Measurements from ENCODE around the gene PTPRD. TPM values are rescaled to one million over a fixed set of nuclear protein-coding genes. Genes with fewer than 3 reads are reported as not detected.

The PTPRD gene
- total and polyA plus RNA-seq, 2 donors: 2.2 to 13.5 TPM

GRCh38 chr9:10008101-10008799 is 604.6 kb downstream of the PTPRD start:
- 0% methylated on average over 1 of the region's 1 CpG for WGBS
- no peak for DNase-seq (ENCODE audit: low read depth in 6 of 9, low spot score in 9 of 9)
- H3K27me3 ChIP-seq (ENCODE audit: control insufficient read depth in 2 of 2, insufficient read depth in 1 of 2, low read length in 1 of 2): no peaks in the 10 kb centered on the region
- no peaks in the 10 kb centered on the region for H3K36me3 ChIP-seq (ENCODE audit: control insufficient read depth in 2 of 2, insufficient read depth in 2 of 2, low read length in 1 of 2)
- no peaks in the 10 kb centered on the region for H3K9me3 ChIP-seq (ENCODE audit: control insufficient read depth in 2 of 2, insufficient read depth in 1 of 2, low read length in 1 of 2)
- H3K4me3 ChIP-seq (ENCODE audit: low read length in 2 of 2): no peak overlapping the region
- no peaks in the 10 kb centered on the region for H3K4me1 ChIP-seq (ENCODE audit: control insufficient read depth in 2 of 2, insufficient read depth in 2 of 2, low read length in 2 of 2)
- H3K27ac ChIP-seq (ENCODE audit: low read depth in 1 of 2, low read length in 1 of 2): no peak overlapping the region

GRCh38 chr9:10007356-10007755 is 605.4 kb downstream of the PTPRD start:
- Histone ChIP-seq H3K4me3 (ENCODE audit: low read length in 2 of 2) (no peak overlapping the region), H3K36me3 (ENCODE audit: control insufficient read depth in 2 of 2, insufficient read depth in 2 of 2, low read length in 1 of 2) (no peaks in the 10 kb centered on the region), H3K27me3 (ENCODE audit: control insufficient read depth in 2 of 2, insufficient read depth in 1 of 2, low read length in 1 of 2) (no peaks in the 10 kb centered on the region), H3K4me1 (ENCODE audit: control insufficient read depth in 2 of 2, insufficient read depth in 2 of 2, low read length in 2 of 2) (no peaks in the 10 kb centered on the region), H3K27ac (ENCODE audit: low read depth in 1 of 2, low read length in 1 of 2) (no peak overlapping the region), H3K9me3 (ENCODE audit: control insufficient read depth in 2 of 2, insufficient read depth in 1 of 2, low read length in 1 of 2) (no peaks in the 10 kb centered on the region)
- WGBS: 95% methylated on average over 5 of the region's 5 CpGs
- no peak for DNase-seq (ENCODE audit: low read depth in 6 of 9, low spot score in 9 of 9)

- Histone ChIP-seq H3K4me3 (ENCODE audit: low read length in 2 of 2) (no peak overlapping the region), H3K36me3 (ENCODE audit: control insufficient read depth in 2 of 2, insufficient read depth in 2 of 2, low read length in 1 of 2) (no peaks in the 10 kb centered on the region), H3K4me1 (ENCODE audit: control insufficient read depth in 2 of 2, insufficient read depth in 2 of 2, low read length in 2 of 2) (no peaks in the 10 kb centered on the region), H3K27ac (ENCODE audit: low read depth in 1 of 2, low read length in 1 of 2) (no peak overlapping the region), H3K27me3 (ENCODE audit: control insufficient read depth in 2 of 2, insufficient read depth in 1 of 2, low read length in 1 of 2) (no peaks in the 10 kb centered on the region), H3K9me3 (ENCODE audit: control insufficient read depth in 2 of 2, insufficient read depth in 1 of 2, low read length in 1 of 2) (no peaks in the 10 kb centered on the region)
- 46% methylated on average over 4 of the region's 4 CpGs for WGBS
- DNase-seq (ENCODE audit: low read depth in 6 of 9, low spot score in 9 of 9): no peak
Observed at GRCh38 chr9:10005206-10005605, 607.6 kb downstream of the PTPRD start.

GRCh38 chr9:10003047-10003446 is 609.8 kb downstream of the PTPRD start:
- no peaks in the 10 kb centered on the region for H3K36me3 ChIP-seq (ENCODE audit: control insufficient read depth in 2 of 2, insufficient read depth in 2 of 2, low read length in 1 of 2)
- H3K27ac ChIP-seq (ENCODE audit: low read depth in 1 of 2, low read length in 1 of 2): no peak overlapping the region
- H3K9me3 ChIP-seq (ENCODE audit: control insufficient read depth in 2 of 2, insufficient read depth in 1 of 2, low read length in 1 of 2): no peaks in the 10 kb centered on the region
- no peaks in the 10 kb centered on the region for H3K27me3 ChIP-seq (ENCODE audit: control insufficient read depth in 2 of 2, insufficient read depth in 1 of 2, low read length in 1 of 2)
- no peaks in the 10 kb centered on the region for H3K4me1 ChIP-seq (ENCODE audit: control insufficient read depth in 2 of 2, insufficient read depth in 2 of 2, low read length in 2 of 2)
- DNase-seq (ENCODE audit: low read depth in 6 of 9, low spot score in 9 of 9): no peak
- H3K4me3 ChIP-seq (ENCODE audit: low read length in 2 of 2): no peak overlapping the region

- Histone ChIP-seq H3K27me3 (ENCODE audit: control insufficient read depth in 2 of 2, insufficient read depth in 1 of 2, low read length in 1 of 2) (no peaks in the 10 kb centered on the region), H3K27ac (ENCODE audit: low read depth in 1 of 2, low read length in 1 of 2) (no peak overlapping the region), H3K4me1 (ENCODE audit: control insufficient read depth in 2 of 2, insufficient read depth in 2 of 2, low read length in 2 of 2) (no peaks in the 10 kb centered on the region), H3K4me3 (ENCODE audit: low read length in 2 of 2) (no peak overlapping the region), H3K36me3 (ENCODE audit: control insufficient read depth in 2 of 2, insufficient read depth in 2 of 2, low read length in 1 of 2) (no peaks in the 10 kb centered on the region), H3K9me3 (ENCODE audit: control insufficient read depth in 2 of 2, insufficient read depth in 1 of 2, low read length in 1 of 2) (no peaks in the 10 kb centered on the region)
- WGBS: 87% methylated on average over 9 of the region's 9 CpGs
- no peak for DNase-seq (ENCODE audit: low read depth in 6 of 9, low spot score in 9 of 9)
Observed at GRCh38 chr9:10000669-10001068, 612.1 kb downstream of the PTPRD start.

GRCh38 chr9:9998491-9999287 is 614.1 kb downstream of the PTPRD start:
- H3K4me1 ChIP-seq (ENCODE audit: control insufficient read depth in 2 of 2, insufficient read depth in 2 of 2, low read length in 2 of 2): no peaks in the 10 kb centered on the region
- peak in 1 of 9 donors; percentile 2 for DNase-seq (ENCODE audit: low read depth in 6 of 9, low spot score in 9 of 9)
- H3K9me3 ChIP-seq (ENCODE audit: control insufficient read depth in 2 of 2, insufficient read depth in 1 of 2, low read length in 1 of 2): no peaks in the 10 kb centered on the region
- no peak overlapping the region for H3K27ac ChIP-seq (ENCODE audit: low read depth in 1 of 2, low read length in 1 of 2)
- no peak overlapping the region for H3K4me3 ChIP-seq (ENCODE audit: low read length in 2 of 2)
- no peaks in the 10 kb centered on the region for H3K27me3 ChIP-seq (ENCODE audit: control insufficient read depth in 2 of 2, insufficient read depth in 1 of 2, low read length in 1 of 2)
- no peaks in the 10 kb centered on the region for H3K36me3 ChIP-seq (ENCODE audit: control insufficient read depth in 2 of 2, insufficient read depth in 2 of 2, low read length in 1 of 2)
- WGBS: 29% methylated on average over 8 of the region's 8 CpGs

- Histone ChIP-seq H3K27ac (ENCODE audit: low read depth in 1 of 2, low read length in 1 of 2) (no peak overlapping the region), H3K36me3 (ENCODE audit: control insufficient read depth in 2 of 2, insufficient read depth in 2 of 2, low read length in 1 of 2) (no peaks in the 10 kb centered on the region), H3K4me3 (ENCODE audit: low read length in 2 of 2) (no peak overlapping the region), H3K9me3 (ENCODE audit: control insufficient read depth in 2 of 2, insufficient read depth in 1 of 2, low read length in 1 of 2) (no peaks in the 10 kb centered on the region), H3K27me3 (ENCODE audit: control insufficient read depth in 2 of 2, insufficient read depth in 1 of 2, low read length in 1 of 2) (no peaks in the 10 kb centered on the region), H3K4me1 (ENCODE audit: control insufficient read depth in 2 of 2, insufficient read depth in 2 of 2, low read length in 2 of 2) (no peaks in the 10 kb centered on the region)
- DNase-seq (ENCODE audit: low read depth in 6 of 9, low spot score in 9 of 9): no peak
- 69% methylated on average over 2 of the region's 2 CpGs for WGBS
Observed at GRCh38 chr9:9997585-9997984, 615.2 kb downstream of the PTPRD start.

GRCh38 chr9:9996259-9996658 is 616.5 kb downstream of the PTPRD start:
- Histone ChIP-seq H3K9me3 (ENCODE audit: control insufficient read depth in 2 of 2, insufficient read depth in 1 of 2, low read length in 1 of 2) (no peaks in the 10 kb centered on the region), H3K27me3 (ENCODE audit: control insufficient read depth in 2 of 2, insufficient read depth in 1 of 2, low read length in 1 of 2) (no peaks in the 10 kb centered on the region)
- DNase-seq (ENCODE audit: low read depth in 6 of 9, low spot score in 9 of 9): no peak

GRCh38 chr9:9992936-9993335 is 619.9 kb downstream of the PTPRD start:
- Histone ChIP-seq H3K9me3 (ENCODE audit: control insufficient read depth in 2 of 2, insufficient read depth in 1 of 2, low read length in 1 of 2) (no peaks in the 10 kb centered on the region), H3K27me3 (ENCODE audit: control insufficient read depth in 2 of 2, insufficient read depth in 1 of 2, low read length in 1 of 2) (no peaks in the 10 kb centered on the region)
- WGBS: 99% methylated on average over 1 of the region's 1 CpG

More at GRCh38 chr9:9996259-9996658, 616.5 kb downstream of the PTPRD start:
- Histone ChIP-seq H3K4me1 (ENCODE audit: control insufficient read depth in 2 of 2, insufficient read depth in 2 of 2, low read length in 2 of 2) (no peaks in the 10 kb centered on the region), H3K36me3 (ENCODE audit: control insufficient read depth in 2 of 2, insufficient read depth in 2 of 2, low read length in 1 of 2) (no peaks in the 10 kb centered on the region), H3K4me3 (ENCODE audit: low read length in 2 of 2) (no peak overlapping the region), H3K27ac (ENCODE audit: low read depth in 1 of 2, low read length in 1 of 2) (no peak overlapping the region)

More at GRCh38 chr9:9992936-9993335, 619.9 kb downstream of the PTPRD start:
- Histone ChIP-seq H3K27ac (ENCODE audit: low read depth in 1 of 2, low read length in 1 of 2) (no peak overlapping the region), H3K36me3 (ENCODE audit: control insufficient read depth in 2 of 2, insufficient read depth in 2 of 2, low read length in 1 of 2) (no peaks in the 10 kb centered on the region), H3K4me3 (ENCODE audit: low read length in 2 of 2) (no peak overlapping the region), H3K4me1 (ENCODE audit: control insufficient read depth in 2 of 2, insufficient read depth in 2 of 2, low read length in 2 of 2) (no peaks in the 10 kb centered on the region)
- no peak for DNase-seq (ENCODE audit: low read depth in 6 of 9, low spot score in 9 of 9)

All from thymus (tissue), 11 donors.